ENCODE data around the gene CCDC33. TPM values are rescaled to one million over a fixed set of nuclear protein-coding genes. Genes with fewer than 3 reads are reported as not detected.

The CCDC33 gene
- total RNA-seq, 1 experiment from 2014 or later: not detected

- Histone ChIP-seq H3K36me3 (ENCODE audit: control insufficient read depth, insufficient read depth, low read length) (no peaks in the 10 kb centered on the region), H3K9me3 (no peaks in the 10 kb centered on the region), H3K4me3 (ENCODE audit: low read depth, low read length) (no peak overlapping the region), H3K27me3 (replicated peaks; ENCODE audit: control insufficient read depth, insufficient read depth, low read length) (no peaks in the 10 kb centered on the region), H3K4me1 (no peaks in the 10 kb centered on the region)
- ChIA-PET CTCF (no interaction called here), POLR2A (no interaction called here)
- Mint-ChIP-seq H3K4me1 (ENCODE audit: low read depth, unreplicated experiment) (no peaks in the 10 kb centered on the region), H3K36me3 (ENCODE audit: insufficient read depth, unreplicated experiment) (no peaks in the 10 kb centered on the region), H3K27me3 (ENCODE audit: insufficient read depth, unreplicated experiment) (peaks cover 17% of the 10 kb centered on the region), H3K4me3 (ENCODE audit: unreplicated experiment) (no peak overlapping the region), H3K9me3 (ENCODE audit: unreplicated experiment) (no peaks in the 10 kb centered on the region), H3K27ac (ENCODE audit: unreplicated experiment) (no peak overlapping the region)
- no peak for DNase-seq
- no peak for TF ChIP-seq CTCF (IDR thresholded peaks at IDR 0.05; ENCODE audit: insufficient read depth in 1 of 2, low read depth in 1 of 2, low read length in 1 of 2, severe bottlenecking in 1 of 2, unreplicated experiment in 1 of 2)
- intact Hi-C loops (cut with micrococcal nuclease; ENCODE audit: unreplicated experiment): no loop called here
- no TSS peak for BruUV-seq (replicated peaks)
Measured at GRCh38 chr15:74225928-74226327, 10.2 kb upstream of the CCDC33 start.

- ChIA-PET POLR2A (no interaction called here), CTCF (no interaction called here)
- Mint-ChIP-seq H3K36me3 (ENCODE audit: insufficient read depth, unreplicated experiment) (no peaks in the 10 kb centered on the region), H3K4me3 (ENCODE audit: unreplicated experiment) (no peak overlapping the region), H3K4me1 (ENCODE audit: low read depth, unreplicated experiment) (no peaks in the 10 kb centered on the region), H3K27me3 (ENCODE audit: insufficient read depth, unreplicated experiment) (peaks cover 19% of the 10 kb centered on the region), H3K9me3 (ENCODE audit: unreplicated experiment) (no peaks in the 10 kb centered on the region), H3K27ac (ENCODE audit: unreplicated experiment) (no peak overlapping the region)
- H3K36me3 ChIP-seq (ENCODE audit: control insufficient read depth, insufficient read depth, low read length): no peaks in the 10 kb centered on the region
- intact Hi-C loops (cut with micrococcal nuclease; ENCODE audit: unreplicated experiment): no loop called here
- no TSS peak for BruUV-seq (replicated peaks)
- H3K27me3 ChIP-seq (replicated peaks; ENCODE audit: control insufficient read depth, insufficient read depth, low read length): no peaks in the 10 kb centered on the region
- no peak for DNase-seq
- TF ChIP-seq CTCF (IDR thresholded peaks at IDR 0.05; ENCODE audit: insufficient read depth in 1 of 2, low read depth in 1 of 2, low read length in 1 of 2, severe bottlenecking in 1 of 2, unreplicated experiment in 1 of 2): no peak
- H3K4me3 ChIP-seq (ENCODE audit: low read depth, low read length): no peak overlapping the region
- H3K4me1 ChIP-seq: no peaks in the 10 kb centered on the region
- no peaks in the 10 kb centered on the region for H3K9me3 ChIP-seq
Measured at GRCh38 chr15:74226761-74227540, 9.2 kb upstream of the CCDC33 start.

GRCh38 chr15:74227968-74228722, 8.0 kb upstream of the CCDC33 start:
- POLR2A ChIA-PET: no interaction called here
- no TSS peak for BruUV-seq (replicated peaks)
- Histone ChIP-seq H3K4me3 (ENCODE audit: low read depth, low read length) (no peak overlapping the region), H3K27me3 (replicated peaks; ENCODE audit: control insufficient read depth, insufficient read depth, low read length) (no peaks in the 10 kb centered on the region), H3K4me1 (no peaks in the 10 kb centered on the region), H3K36me3 (ENCODE audit: control insufficient read depth, insufficient read depth, low read length) (no peaks in the 10 kb centered on the region), H3K9me3 (no peaks in the 10 kb centered on the region)
- H3K4me1 Mint-ChIP-seq (ENCODE audit: low read depth, unreplicated experiment): no peaks in the 10 kb centered on the region
- peaks cover 22% of the 10 kb centered on the region for H3K27me3 Mint-ChIP-seq (ENCODE audit: insufficient read depth, unreplicated experiment)
- CTCF ChIA-PET: no interaction called here
- TF ChIP-seq CTCF (IDR thresholded peaks at IDR 0.05; ENCODE audit: insufficient read depth in 1 of 2, low read depth in 1 of 2, low read length in 1 of 2, severe bottlenecking in 1 of 2, unreplicated experiment in 1 of 2): no peak
- H3K4me3 Mint-ChIP-seq (ENCODE audit: unreplicated experiment): no peak overlapping the region
- H3K9me3 Mint-ChIP-seq (ENCODE audit: unreplicated experiment): no peaks in the 10 kb centered on the region
- H3K27ac Mint-ChIP-seq (ENCODE audit: unreplicated experiment): no peak overlapping the region
- intact Hi-C loops (cut with micrococcal nuclease; ENCODE audit: unreplicated experiment): no loop called here
- DNase-seq: no peak
- no peaks in the 10 kb centered on the region for H3K36me3 Mint-ChIP-seq (ENCODE audit: insufficient read depth, unreplicated experiment)
